ENCODE measurements around the gene ARF5. TPM values are rescaled to one million over a fixed set of nuclear protein-coding genes. Genes with fewer than 3 reads are reported as not detected.
A peak's percentile ranks its signal among the peaks of the same experiment; 100 is the strongest.
"Not testable (repeated sequence)": the region's sequence is repeated elsewhere in the genome, so short reads cannot be mapped to it uniquely, and the experiment has no call there.

The ARF5 gene
- total RNA-seq (2022) (162 and 172 TPM in 2 replicates), Bru-seq, nascent RNA (percentile 87 among the genes with signal in this experiment), BruChase-seq, experiment 1, labeled RNA remaining after a 2-hour chase (percentile 91 among the genes with signal in this experiment), BruChase-seq, experiment 2, labeled RNA remaining after a 6-hour chase (percentile 96 among the genes with signal in this experiment)
- long read RNA-seq, transcript ARF5-201 (6 exons, 1,103 nt): major isoform, 243 of 258 reads
- long read RNA-seq, transcript ARF5-204 (5 exons, 1,509 nt): minor isoform, 7 of 258 reads
- long read RNA-seq, partial matches to known transcripts: 4 of 258 reads
- long read RNA-seq, other reads (novel, unspliced or antisense): 4 of 258 reads

GRCh38 chr7:127588019-127588696 is at the start of gene ARF5:
TSS of gene ARF5 (plus strand) at chr7:127588411. CDS start at chr7:127588499, 88 bp downstream.
- Mint-ChIP-seq H3K27ac (ENCODE audit: unreplicated experiment) (peak within 1 kb of the TSS; percentile 90), H3K4me3 (ENCODE audit: unreplicated experiment) (peak within 1 kb of the TSS; percentile 83), H3K9me3 (ENCODE audit: unreplicated experiment) (no peaks in the 10 kb centered on the region), H3K27me3 (ENCODE audit: insufficient read depth, unreplicated experiment) (no peaks in the 10 kb centered on the region), H3K4me1 (ENCODE audit: low read depth, unreplicated experiment) (peaks cover 30% of the 10 kb centered on the region), H3K36me3 (ENCODE audit: insufficient read depth, unreplicated experiment) (peaks cover 43% of the 10 kb centered on the region)
- peak within 1 kb of the TSS; percentile 91 for H3K4me3 ChIP-seq (ENCODE audit: low read depth, low read length)
- no TSS peak for BruUV-seq (replicated peaks)
- peak; percentile 88 to 94 for DNase-seq
- no peak for TF ChIP-seq CTCF (IDR thresholded peaks at IDR 0.05; ENCODE audit: insufficient read depth in 1 of 2, low read depth in 1 of 2, low read length in 1 of 2, severe bottlenecking in 1 of 2, unreplicated experiment in 1 of 2)
- no peaks in the 10 kb centered on the region for H3K27me3 ChIP-seq (replicated peaks; ENCODE audit: control insufficient read depth, insufficient read depth, low read length)
- H3K9me3 ChIP-seq: no peaks in the 10 kb centered on the region
- peaks cover 30% of the 10 kb centered on the region for H3K4me1 ChIP-seq
- intact Hi-C loops (cut with micrococcal nuclease; ENCODE audit: unreplicated experiment): loop anchor here (1.0 to 10.0 kb wide), 3 partner anchors 41 to 193 kb away; partner anchors contain the start of gene ZNF800
- ChIA-PET CTCF (interaction anchor here (1.0 to 1.7 kb wide), 4 partner anchors 13 to 63 kb away, joined by 3 to 8 read pairs (median 4); no protein-coding TSS in a partner anchor), POLR2A (interaction anchor here (0.6 to 1.5 kb wide), 9 partner anchors 38 to 412 kb away, joined by 3 to 8 read pairs (median 5); no protein-coding TSS in a partner anchor)
- peaks cover 2% of the 10 kb centered on the region; the same call in 1 of the 2 replicates for H3K36me3 ChIP-seq (ENCODE audit: control insufficient read depth, insufficient read depth, low read length)

GRCh38 chr7:127539116-127539515 is 49.1 kb upstream of the ARF5 start:
- Mint-ChIP-seq H3K27ac (ENCODE audit: unreplicated experiment) (no peak overlapping the region), H3K4me3 (ENCODE audit: unreplicated experiment) (no peak overlapping the region), H3K9me3 (ENCODE audit: unreplicated experiment) (peaks cover 17% of the 10 kb centered on the region), H3K36me3 (ENCODE audit: insufficient read depth, unreplicated experiment) (no peaks in the 10 kb centered on the region), H3K4me1 (ENCODE audit: low read depth, unreplicated experiment) (no peaks in the 10 kb centered on the region), H3K27me3 (ENCODE audit: insufficient read depth, unreplicated experiment) (peaks cover 17% of the 10 kb centered on the region)
- Histone ChIP-seq H3K4me1 (no peaks in the 10 kb centered on the region), H3K4me3 (ENCODE audit: low read depth, low read length) (no peak overlapping the region), H3K27me3 (replicated peaks; ENCODE audit: control insufficient read depth, insufficient read depth, low read length) (no peaks in the 10 kb centered on the region), H3K36me3 (ENCODE audit: control insufficient read depth, insufficient read depth, low read length) (no peaks in the 10 kb centered on the region), H3K9me3 (no peaks in the 10 kb centered on the region)
- no peak for DNase-seq
- intact Hi-C loops (cut with micrococcal nuclease; ENCODE audit: unreplicated experiment): no loop called here
- POLR2A ChIA-PET: no interaction called here
- no peak for TF ChIP-seq CTCF (IDR thresholded peaks at IDR 0.05; ENCODE audit: insufficient read depth in 1 of 2, low read depth in 1 of 2, low read length in 1 of 2, severe bottlenecking in 1 of 2, unreplicated experiment in 1 of 2)
- no TSS peak for BruUV-seq (replicated peaks)
- CTCF ChIA-PET: no interaction called here

- BruUV-seq (replicated peaks); H3K9me3 ChIP-seq; H3K27me3 ChIP-seq (replicated peaks; ENCODE audit: control insufficient read depth, insufficient read depth, low read length); H3K27ac Mint-ChIP-seq (ENCODE audit: unreplicated experiment); H3K36me3 ChIP-seq (ENCODE audit: control insufficient read depth, insufficient read depth, low read length); DNase-seq; CTCF ChIA-PET; H3K4me3 Mint-ChIP-seq (ENCODE audit: unreplicated experiment); H3K36me3 Mint-ChIP-seq (ENCODE audit: insufficient read depth, unreplicated experiment); intact Hi-C loops (cut with micrococcal nuclease; ENCODE audit: unreplicated experiment); H3K4me3 ChIP-seq (ENCODE audit: low read depth, low read length); H3K4me1 ChIP-seq; H3K4me1 Mint-ChIP-seq (ENCODE audit: low read depth, unreplicated experiment); POLR2A ChIA-PET: not testable (repeated sequence)
- Mint-ChIP-seq H3K27me3 (ENCODE audit: insufficient read depth, unreplicated experiment) (peaks cover 15% of the 10 kb centered on the region), H3K9me3 (ENCODE audit: unreplicated experiment) (peaks cover 21% of the 10 kb centered on the region)
These were observed 47.8 kb upstream of the ARF5 start for GRCh38 chr7:127540461-127540860.

Data from Caco-2 (cell line).